Neural progenitor cell (in vitro differentiated cells): ENCODE results near the gene AKAP6.

Source experiments
- EZH2 ChIP-seq: fragments of 200-600 bp; sonication (generic); IDR thresholded peaks from 2 replicates; pipeline ENCODE4 v1.6.1; 2017; ENCODE audit warnings: antibody characterized with exemption, mild to moderate bottlenecking, moderate library complexity
- TF ChIP-seq, protein P1 (sequence below): fragments of 200-600 bp; sonication (generic); IDR thresholded peaks from 2 replicates; pipeline ENCODE4 v1.5.1; 2017; ENCODE audit warnings: antibody characterized with exemption, mild to moderate bottlenecking

DNA sequence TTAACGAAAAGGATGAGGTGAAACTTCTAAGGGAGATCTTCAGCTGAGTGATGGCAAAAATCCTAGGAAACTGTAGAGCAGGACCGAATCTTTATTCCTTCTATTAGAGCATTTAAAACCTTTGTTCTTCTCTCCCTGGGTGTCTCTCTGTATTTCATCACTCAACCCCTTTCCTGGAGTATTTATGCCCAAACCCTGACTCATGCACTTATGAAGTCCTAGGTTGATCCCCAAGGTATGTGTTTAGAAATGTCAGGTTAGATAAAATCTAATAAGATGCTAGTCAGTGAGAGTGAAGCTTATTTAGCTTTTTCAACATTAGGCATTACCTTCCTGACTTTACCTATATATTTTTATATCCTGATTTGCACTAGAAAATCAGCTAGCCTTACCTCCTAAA, 369.7 kb downstream of the AKAP6 start:
- TF ChIP-seq, protein P1, sequence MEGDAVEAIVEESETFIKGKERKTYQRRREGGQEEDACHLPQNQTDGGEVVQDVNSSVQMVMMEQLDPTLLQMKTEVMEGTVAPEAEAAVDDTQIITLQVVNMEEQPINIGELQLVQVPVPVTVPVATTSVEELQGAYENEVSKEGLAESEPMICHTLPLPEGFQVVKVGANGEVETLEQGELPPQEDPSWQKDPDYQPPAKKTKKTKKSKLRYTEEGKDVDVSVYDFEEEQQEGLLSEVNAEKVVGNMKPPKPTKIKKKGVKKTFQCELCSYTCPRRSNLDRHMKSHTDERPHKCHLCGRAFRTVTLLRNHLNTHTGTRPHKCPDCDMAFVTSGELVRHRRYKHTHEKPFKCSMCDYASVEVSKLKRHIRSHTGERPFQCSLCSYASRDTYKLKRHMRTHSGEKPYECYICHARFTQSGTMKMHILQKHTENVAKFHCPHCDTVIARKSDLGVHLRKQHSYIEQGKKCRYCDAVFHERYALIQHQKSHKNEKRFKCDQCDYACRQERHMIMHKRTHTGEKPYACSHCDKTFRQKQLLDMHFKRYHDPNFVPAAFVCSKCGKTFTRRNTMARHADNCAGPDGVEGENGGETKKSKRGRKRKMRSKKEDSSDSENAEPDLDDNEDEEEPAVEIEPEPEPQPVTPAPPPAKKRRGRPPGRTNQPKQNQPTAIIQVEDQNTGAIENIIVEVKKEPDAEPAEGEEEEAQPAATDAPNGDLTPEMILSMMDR = no peak
- no peak for TF ChIP-seq EZH2
